Measurements from ENCODE around the gene ZNRF3.

Gene ZNRF3

DNA sequence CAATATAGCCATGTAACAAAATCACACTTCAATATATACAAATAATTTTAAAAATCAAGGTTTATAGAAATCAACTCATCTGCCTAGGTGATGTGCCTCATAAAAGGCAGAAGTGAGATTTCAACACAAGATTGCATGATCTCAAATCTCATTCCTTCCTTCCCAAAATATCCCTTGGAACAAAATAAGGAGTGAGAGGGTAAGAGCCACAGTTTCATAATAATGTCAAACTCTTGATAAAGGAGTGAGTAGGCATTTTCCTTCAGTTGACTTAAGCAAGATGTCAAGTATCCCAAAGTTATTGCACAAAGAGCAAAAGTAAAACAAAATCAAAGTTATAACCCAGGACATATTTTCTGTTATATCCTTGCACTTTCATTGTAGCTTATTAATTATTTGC, 97.0 kb downstream of the ZNRF3 start:
- Mint-ChIP-seq H3K36me3 (ENCODE audit: low read depth) (peaks cover 4% of the 10 kb centered on the region), H3K27me3 (ENCODE audit: low read depth) (no peaks in the 10 kb centered on the region), H3K9me3 (no peaks in the 10 kb centered on the region)

DNA sequence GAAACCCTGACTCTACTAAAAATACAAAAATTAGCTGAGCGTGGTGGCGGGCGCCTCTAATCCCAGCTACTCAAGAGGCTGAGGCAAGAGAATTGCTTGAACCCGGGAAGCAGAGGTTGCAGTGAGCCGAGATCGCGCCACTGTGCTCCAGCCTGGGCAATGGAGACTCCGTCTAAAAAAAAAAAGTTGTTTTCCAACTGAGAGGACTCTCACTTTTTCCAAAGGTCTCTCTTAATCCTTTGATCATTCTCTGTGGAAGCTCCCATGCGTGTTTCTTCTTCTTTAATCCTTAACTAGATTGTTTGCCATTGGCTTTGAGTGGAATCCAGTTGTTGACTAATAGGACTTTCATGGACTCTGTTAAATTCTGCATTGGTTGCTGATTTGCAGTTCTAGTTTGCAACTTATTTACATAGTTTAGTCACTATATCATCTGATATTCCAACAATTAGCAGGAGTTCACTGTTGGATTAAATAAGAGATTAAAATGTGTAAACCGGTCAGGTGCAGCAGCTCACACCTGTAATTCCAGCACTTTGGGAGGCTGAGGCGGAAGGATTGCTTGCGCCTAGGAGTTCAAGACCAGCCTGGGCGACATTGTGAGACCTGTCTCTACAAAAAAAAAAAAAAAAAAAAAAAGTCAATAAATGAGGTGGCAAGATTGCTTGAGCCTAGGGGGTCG, 98.6 kb downstream of the ZNRF3 start:
- TF ChIP-seq, protein P1, sequence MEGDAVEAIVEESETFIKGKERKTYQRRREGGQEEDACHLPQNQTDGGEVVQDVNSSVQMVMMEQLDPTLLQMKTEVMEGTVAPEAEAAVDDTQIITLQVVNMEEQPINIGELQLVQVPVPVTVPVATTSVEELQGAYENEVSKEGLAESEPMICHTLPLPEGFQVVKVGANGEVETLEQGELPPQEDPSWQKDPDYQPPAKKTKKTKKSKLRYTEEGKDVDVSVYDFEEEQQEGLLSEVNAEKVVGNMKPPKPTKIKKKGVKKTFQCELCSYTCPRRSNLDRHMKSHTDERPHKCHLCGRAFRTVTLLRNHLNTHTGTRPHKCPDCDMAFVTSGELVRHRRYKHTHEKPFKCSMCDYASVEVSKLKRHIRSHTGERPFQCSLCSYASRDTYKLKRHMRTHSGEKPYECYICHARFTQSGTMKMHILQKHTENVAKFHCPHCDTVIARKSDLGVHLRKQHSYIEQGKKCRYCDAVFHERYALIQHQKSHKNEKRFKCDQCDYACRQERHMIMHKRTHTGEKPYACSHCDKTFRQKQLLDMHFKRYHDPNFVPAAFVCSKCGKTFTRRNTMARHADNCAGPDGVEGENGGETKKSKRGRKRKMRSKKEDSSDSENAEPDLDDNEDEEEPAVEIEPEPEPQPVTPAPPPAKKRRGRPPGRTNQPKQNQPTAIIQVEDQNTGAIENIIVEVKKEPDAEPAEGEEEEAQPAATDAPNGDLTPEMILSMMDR (IDR thresholded peaks at IDR 0.05; ENCODE audit: unreplicated experiment in 3 of 3), result no peak
- Mint-ChIP-seq H3K27me3 (ENCODE audit: low read depth) (no peaks in the 10 kb centered on the region), H3K9me3 (peaks cover 6% of the 10 kb centered on the region), H3K4me1 (peaks cover 82% of the 10 kb centered on the region), H3K4me3 (peak overlapping the region in 1 of 3 experiments; percentile 38), H3K36me3 (ENCODE audit: low read depth) (peaks cover 17% of the 10 kb centered on the region), H3K27ac (peak overlapping the region; percentile 82 to 94 (median 82))

More for the DNA sequence above, 97.0 kb downstream of the ZNRF3 start:
- TF ChIP-seq, protein P1 (IDR thresholded peaks at IDR 0.05; ENCODE audit: unreplicated experiment in 3 of 3), result no peak
- Mint-ChIP-seq H3K4me3 (no peak overlapping the region), H3K27ac (peak overlapping the region; percentile 70 to 75 (median 73)), H3K4me1 (peaks cover 79% of the 10 kb centered on the region)

DNA sequence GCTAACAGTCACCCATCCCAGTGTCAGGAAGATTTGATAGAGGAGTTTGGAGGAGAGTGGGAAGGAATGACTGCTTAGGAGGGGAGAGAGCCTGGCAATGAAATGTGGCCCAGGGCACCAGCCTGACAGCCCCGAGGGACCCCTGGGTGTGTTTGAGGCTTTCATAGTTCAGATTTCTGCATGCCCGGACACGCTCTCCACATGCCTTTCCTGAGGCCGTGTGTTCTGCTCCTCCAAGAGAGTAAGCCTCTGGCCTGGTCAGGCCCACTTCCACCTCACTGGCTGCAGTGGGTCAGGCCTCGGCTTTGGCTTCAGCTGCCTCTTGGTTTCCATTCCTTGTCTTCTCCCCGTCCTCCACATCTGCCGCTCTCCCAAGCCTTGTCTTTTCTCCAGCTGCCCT, 99.8 kb downstream of the ZNRF3 start:
- H3K4me1 Mint-ChIP-seq, result peaks cover 82% of the 10 kb centered on the region
- TF ChIP-seq, protein P1 (IDR thresholded peaks at IDR 0.05; ENCODE audit: unreplicated experiment in 3 of 3), result no peak
- peaks cover 6% of the 10 kb centered on the region for H3K9me3 Mint-ChIP-seq
- peaks cover 29% of the 10 kb centered on the region for H3K36me3 Mint-ChIP-seq (ENCODE audit: low read depth)
- H3K4me3 Mint-ChIP-seq, result no peak overlapping the region
- peak overlapping the region; percentile 75 to 82 (median 82) for H3K27ac Mint-ChIP-seq
- no peaks in the 10 kb centered on the region for H3K27me3 Mint-ChIP-seq (ENCODE audit: low read depth)

DNA sequence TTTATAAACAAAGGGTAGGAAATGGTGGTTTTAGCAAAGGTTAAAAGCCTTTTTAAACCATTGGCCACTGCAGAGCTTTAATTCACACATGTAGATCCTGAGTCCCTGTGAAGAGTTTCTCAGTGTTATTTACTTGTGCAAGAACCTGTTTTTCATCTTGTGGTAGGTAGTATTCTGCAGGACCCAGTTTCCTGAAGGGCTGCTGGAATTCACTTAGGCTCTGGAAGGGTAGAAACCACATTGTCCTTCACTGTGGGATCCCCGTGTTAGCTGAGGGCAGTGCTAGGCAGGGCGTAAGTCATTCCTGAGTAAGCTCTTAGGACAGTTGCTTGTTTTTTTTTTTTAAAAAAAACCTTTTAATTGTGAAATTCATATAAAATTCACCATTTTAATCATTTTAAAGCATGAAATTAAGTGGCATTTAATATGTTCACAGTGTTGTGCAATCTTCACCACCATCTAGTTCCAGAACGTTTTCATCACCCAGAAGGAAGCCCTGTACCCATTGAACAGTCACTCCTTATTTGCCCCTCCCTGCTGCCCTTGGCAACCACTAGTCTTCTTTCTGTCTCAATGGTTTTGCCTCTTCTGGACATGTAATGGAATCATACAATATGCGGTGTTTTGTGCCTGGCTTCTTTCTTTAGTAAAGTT, 100.5 kb downstream of the ZNRF3 start:
- Mint-ChIP-seq H3K27ac (peak overlapping the region; percentile 75 to 82 (median 82)), H3K4me1 (peaks cover 82% of the 10 kb centered on the region), H3K27me3 (ENCODE audit: low read depth) (no peaks in the 10 kb centered on the region), H3K36me3 (ENCODE audit: low read depth) (peaks cover 36% of the 10 kb centered on the region), H3K4me3 (no peak overlapping the region), H3K9me3 (peaks cover 6% of the 10 kb centered on the region)
- TF ChIP-seq, protein P1 (IDR thresholded peaks at IDR 0.05; ENCODE audit: unreplicated experiment in 3 of 3), result no peak

DNA sequence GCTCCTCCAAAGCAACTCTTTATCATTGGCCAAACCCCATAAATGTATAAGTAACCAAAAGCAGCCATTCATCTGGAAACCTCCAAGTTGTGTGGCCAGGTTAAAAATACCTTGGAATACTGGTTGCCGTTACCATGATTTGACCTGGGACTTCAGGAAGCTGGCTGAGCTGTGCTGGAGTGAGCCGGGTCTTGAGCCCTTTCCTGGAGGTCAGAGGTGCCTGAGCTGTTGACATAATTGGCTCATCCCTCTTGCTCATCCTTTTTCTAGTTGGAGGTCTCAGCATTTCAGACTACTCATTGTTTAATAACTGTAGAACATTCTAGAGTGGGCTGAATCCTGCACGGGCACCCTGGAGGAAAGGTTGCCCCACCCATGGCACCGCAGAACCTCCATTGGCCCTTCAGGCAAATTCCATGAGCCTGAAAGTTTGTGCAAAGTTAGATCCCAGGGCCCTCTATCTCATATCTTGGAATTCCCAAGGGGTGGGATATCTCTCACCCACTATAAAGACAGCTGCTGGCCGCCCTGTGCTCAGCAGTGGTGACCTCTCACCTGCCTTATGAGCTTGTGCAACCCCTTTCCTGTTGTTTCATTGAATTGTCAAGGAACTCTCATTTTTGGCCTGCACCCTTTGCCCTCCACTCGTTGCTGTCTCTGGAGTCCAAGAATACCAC, 101.2 kb downstream of the ZNRF3 start:
- H3K9me3 Mint-ChIP-seq, result peaks cover 6% of the 10 kb centered on the region
- H3K27ac Mint-ChIP-seq, result peak overlapping the region; percentile 77 to 85 (median 82)
- H3K36me3 Mint-ChIP-seq (ENCODE audit: low read depth), result peaks cover 40% of the 10 kb centered on the region
- no peaks in the 10 kb centered on the region for H3K27me3 Mint-ChIP-seq (ENCODE audit: low read depth)
- TF ChIP-seq, protein P1 (IDR thresholded peaks at IDR 0.05; ENCODE audit: unreplicated experiment in 3 of 3), result no peak
- peaks cover 82% of the 10 kb centered on the region for H3K4me1 Mint-ChIP-seq
- H3K4me3 Mint-ChIP-seq, result no peak overlapping the region

All from nephron (organoid).